ENCODE measurements around the gene CALU.
A peak's percentile ranks its signal among the peaks of the same experiment; 100 is the strongest.

CALU gene

DNA sequence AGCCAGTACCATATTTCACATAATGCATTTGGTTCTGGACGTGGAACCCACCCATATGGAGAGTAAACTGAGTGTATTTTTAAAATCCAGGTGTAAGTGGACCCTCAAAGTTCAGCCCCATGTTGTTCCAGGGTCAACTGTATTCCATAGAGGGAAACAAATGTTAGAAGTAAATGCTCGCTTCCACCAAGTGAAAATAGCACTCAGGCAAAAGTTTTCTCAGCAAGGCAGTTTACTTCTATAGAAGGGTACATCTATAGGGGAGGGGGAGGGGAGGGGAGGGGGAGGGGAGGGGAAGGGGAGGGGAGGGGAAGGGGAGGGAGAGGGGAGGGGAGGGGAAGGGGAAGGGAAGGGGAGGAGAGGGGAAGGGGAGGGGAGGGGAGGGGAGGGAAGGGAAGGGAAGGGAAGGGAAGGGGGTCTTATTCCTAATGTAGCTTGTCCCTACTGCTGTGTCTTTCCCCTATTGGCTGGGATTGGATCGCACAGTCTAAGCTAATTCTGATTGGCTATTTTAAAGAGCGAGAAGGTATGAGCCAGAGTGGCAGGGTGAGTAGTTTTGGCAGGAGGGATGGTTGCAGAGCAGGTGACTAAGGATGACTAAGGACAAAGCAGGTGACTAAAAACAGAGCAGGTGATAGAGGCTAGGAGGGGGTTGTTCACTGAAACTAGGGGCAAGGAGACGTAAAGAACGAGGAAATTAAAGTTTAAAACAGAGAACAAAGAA is 37.9 kb upstream of the CALU start:
- Histone ChIP-seq H3K36me3 (ENCODE audit: control insufficient read depth in 2 of 2, insufficient read depth in 1 of 2, low read length in 2 of 2) (no peaks in the 10 kb centered on the region), H3K4me3 (ENCODE audit: low read depth, low read length) (no peak overlapping the region), H3K9me3 (ENCODE audit: control insufficient read depth, insufficient read depth, low read depth, low read length) (no peaks in the 10 kb centered on the region), H3K4me1 (ENCODE audit: control insufficient read depth, insufficient read depth, low read length) (no peaks in the 10 kb centered on the region), H3K27ac (ENCODE audit: extremely low read depth, low read depth, low read length) (no peak overlapping the region)
- ChIA-PET CTCF (interaction anchor here (0.6 to 1.2 kb wide), 2 partner anchors 24 to 30 kb away, joined by 3 read pairs; no protein-coding TSS in a partner anchor), POLR2A (no interaction called here)
- TF ChIP-seq ZNF133 (tag by site-specific recombination; IDR thresholded peaks at IDR 0.05) (no peak), OSR2 (tag by site-specific recombination; IDR thresholded peaks at IDR 0.05) (no peak), ZNF221 (tag by site-specific recombination; IDR thresholded peaks at IDR 0.05; ENCODE audit: borderline replicate concordance) (no peak), BCL11A (tag by site-specific recombination; IDR thresholded peaks at IDR 0.05; ENCODE audit: low read depth) (no peak), ZNF175 (tag by site-specific recombination; IDR thresholded peaks at IDR 0.05) (no peak), ZBTB17 (tag by site-specific recombination; IDR thresholded peaks at IDR 0.05) (no peak), ZBTB8A (tag by site-specific recombination; IDR thresholded peaks at IDR 0.05) (no peak), ZNF302 (tag by site-specific recombination; IDR thresholded peaks at IDR 0.05; ENCODE audit: low read depth) (no peak), ZNF624 (tag by site-specific recombination; IDR thresholded peaks at IDR 0.05) (no peak), SP2 (tag by site-specific recombination; IDR thresholded peaks at IDR 0.05) (no peak), ZNF19 (tag by site-specific recombination; IDR thresholded peaks at IDR 0.05; ENCODE audit: low read depth) (no peak), ZNF677 (tag by site-specific recombination; IDR thresholded peaks at IDR 0.05) (no peak), ZNF837 (tag by site-specific recombination; IDR thresholded peaks at IDR 0.05) (no peak)
- TF ChIP-seq, protein P1, sequence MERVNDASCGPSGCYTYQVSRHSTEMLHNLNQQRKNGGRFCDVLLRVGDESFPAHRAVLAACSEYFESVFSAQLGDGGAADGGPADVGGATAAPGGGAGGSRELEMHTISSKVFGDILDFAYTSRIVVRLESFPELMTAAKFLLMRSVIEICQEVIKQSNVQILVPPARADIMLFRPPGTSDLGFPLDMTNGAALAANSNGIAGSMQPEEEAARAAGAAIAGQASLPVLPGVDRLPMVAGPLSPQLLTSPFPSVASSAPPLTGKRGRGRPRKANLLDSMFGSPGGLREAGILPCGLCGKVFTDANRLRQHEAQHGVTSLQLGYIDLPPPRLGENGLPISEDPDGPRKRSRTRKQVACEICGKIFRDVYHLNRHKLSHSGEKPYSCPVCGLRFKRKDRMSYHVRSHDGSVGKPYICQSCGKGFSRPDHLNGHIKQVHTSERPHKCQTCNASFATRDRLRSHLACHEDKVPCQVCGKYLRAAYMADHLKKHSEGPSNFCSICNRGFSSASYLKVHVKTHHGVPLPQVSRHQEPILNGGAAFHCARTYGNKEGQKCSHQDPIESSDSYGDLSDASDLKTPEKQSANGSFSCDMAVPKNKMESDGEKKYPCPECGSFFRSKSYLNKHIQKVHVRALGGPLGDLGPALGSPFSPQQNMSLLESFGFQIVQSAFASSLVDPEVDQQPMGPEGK (tag by site-specific recombination; IDR thresholded peaks at IDR 0.05), result no peak
- TF ChIP-seq, protein P2, sequence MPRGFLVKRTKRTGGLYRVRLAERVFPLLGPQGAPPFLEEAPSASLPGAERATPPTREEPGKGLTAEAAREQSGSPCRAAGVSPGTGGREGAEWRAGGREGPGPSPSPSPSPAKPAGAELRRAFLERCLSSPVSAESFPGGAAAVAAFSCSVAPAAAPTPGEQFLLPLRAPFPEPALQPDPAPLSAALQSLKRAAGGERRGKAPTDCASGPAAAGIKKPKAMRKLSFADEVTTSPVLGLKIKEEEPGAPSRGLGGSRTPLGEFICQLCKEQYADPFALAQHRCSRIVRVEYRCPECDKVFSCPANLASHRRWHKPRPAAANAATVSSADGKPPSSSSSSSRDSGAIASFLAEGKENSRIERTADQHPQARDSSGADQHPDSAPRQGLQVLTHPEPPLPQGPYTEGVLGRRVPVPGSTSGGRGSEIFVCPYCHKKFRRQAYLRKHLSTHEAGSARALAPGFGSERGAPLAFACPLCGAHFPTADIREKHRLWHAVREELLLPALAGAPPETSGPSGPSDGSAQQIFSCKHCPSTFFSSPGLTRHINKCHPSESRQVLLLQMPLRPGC (tag by site-specific recombination; IDR thresholded peaks at IDR 0.05), result no peak

DNA sequence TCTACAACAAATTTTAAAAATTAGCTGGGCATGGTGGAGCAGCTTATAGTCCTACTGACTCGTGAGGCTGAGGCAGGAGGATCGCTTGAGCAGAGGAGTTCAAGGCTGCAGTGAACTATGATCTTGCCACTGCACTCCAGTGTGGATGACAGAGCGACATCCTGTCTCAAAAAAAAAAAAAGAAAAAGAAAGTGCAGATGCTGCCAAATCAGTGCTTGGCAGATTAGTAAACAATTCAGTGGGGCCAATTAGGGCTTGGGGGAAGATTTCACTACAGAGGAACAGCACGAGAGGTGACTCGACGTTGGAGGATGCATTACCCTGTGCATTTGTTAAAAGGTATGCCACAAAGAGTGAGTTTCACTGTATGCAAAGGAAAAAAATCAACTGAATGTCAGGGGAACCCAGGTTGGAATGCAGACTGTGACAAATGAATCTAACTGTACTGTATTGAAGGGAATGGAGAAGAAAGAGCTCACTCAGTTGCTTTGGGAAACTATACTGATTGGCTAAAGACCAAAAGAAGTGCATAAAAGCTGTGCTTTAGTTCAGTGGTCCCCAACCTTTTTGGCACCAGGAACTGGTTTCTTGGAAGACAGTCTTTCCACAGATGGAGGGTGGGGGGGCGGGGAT is 35.4 kb upstream of the CALU start:
- POLR2A ChIA-PET, result no interaction called here
- Histone ChIP-seq H3K9me3 (ENCODE audit: control insufficient read depth, insufficient read depth, low read depth, low read length) (no peaks in the 10 kb centered on the region), H3K4me3 (ENCODE audit: low read depth, low read length) (no peak overlapping the region), H3K27ac (ENCODE audit: extremely low read depth, low read depth, low read length) (no peak overlapping the region), H3K36me3 (ENCODE audit: control insufficient read depth in 2 of 2, insufficient read depth in 1 of 2, low read length in 2 of 2) (no peaks in the 10 kb centered on the region), H3K4me1 (ENCODE audit: control insufficient read depth, insufficient read depth, low read length) (no peaks in the 10 kb centered on the region)
- CTCF ChIA-PET, result interaction anchor here (0.7 kb wide), 1 partner anchor 33 kb away, joined by 3 read pairs; no protein-coding TSS in a partner anchor
- TF ChIP-seq ZNF416 (tag by site-specific recombination; IDR thresholded peaks at IDR 0.05) (no peak), GLIS2 (tag by site-specific recombination; IDR thresholded peaks at IDR 0.05) (no peak), ZNF169 (tag by site-specific recombination; IDR thresholded peaks at IDR 0.05) (no peak), ZNF549 (tag by site-specific recombination; IDR thresholded peaks at IDR 0.05) (no peak), PRDM1 (tag by site-specific recombination; IDR thresholded peaks at IDR 0.05) (peak; percentile 39; the same call in 1 of the 2 replicates), ZNF146 (tag by site-specific recombination; IDR thresholded peaks at IDR 0.05) (no peak), EGR2 (tag by site-specific recombination; IDR thresholded peaks at IDR 0.05; ENCODE audit: low read depth) (no peak), ZNF37A (tag by site-specific recombination; IDR thresholded peaks at IDR 0.05) (no peak)
- TF ChIP-seq, protein P3, sequence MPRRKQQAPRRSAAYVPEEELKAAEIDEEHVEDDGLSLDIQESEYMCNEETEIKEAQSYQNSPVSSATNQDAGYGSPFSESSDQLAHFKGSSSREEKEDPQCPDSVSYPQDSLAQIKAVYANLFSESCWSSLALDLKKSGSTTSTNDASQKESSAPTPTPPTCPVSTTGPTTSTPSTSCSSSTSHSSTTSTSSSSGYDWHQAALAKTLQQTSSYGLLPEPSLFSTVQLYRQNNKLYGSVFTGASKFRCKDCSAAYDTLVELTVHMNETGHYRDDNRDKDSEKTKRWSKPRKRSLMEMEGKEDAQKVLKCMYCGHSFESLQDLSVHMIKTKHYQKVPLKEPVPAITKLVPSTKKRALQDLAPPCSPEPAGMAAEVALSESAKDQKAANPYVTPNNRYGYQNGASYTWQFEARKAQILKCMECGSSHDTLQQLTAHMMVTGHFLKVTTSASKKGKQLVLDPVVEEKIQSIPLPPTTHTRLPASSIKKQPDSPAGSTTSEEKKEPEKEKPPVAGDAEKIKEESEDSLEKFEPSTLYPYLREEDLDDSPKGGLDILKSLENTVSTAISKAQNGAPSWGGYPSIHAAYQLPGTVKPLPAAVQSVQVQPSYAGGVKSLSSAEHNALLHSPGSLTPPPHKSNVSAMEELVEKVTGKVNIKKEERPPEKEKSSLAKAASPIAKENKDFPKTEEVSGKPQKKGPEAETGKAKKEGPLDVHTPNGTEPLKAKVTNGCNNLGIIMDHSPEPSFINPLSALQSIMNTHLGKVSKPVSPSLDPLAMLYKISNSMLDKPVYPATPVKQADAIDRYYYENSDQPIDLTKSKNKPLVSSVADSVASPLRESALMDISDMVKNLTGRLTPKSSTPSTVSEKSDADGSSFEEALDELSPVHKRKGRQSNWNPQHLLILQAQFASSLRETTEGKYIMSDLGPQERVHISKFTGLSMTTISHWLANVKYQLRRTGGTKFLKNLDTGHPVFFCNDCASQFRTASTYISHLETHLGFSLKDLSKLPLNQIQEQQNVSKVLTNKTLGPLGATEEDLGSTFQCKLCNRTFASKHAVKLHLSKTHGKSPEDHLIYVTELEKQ (tag by site-specific recombination; IDR thresholded peaks at IDR 0.05; ENCODE audit: borderline replicate concordance), result no peak
- TF ChIP-seq, protein P2 (tag by site-specific recombination; IDR thresholded peaks at IDR 0.05), result no peak
- TF ChIP-seq, protein P4, sequence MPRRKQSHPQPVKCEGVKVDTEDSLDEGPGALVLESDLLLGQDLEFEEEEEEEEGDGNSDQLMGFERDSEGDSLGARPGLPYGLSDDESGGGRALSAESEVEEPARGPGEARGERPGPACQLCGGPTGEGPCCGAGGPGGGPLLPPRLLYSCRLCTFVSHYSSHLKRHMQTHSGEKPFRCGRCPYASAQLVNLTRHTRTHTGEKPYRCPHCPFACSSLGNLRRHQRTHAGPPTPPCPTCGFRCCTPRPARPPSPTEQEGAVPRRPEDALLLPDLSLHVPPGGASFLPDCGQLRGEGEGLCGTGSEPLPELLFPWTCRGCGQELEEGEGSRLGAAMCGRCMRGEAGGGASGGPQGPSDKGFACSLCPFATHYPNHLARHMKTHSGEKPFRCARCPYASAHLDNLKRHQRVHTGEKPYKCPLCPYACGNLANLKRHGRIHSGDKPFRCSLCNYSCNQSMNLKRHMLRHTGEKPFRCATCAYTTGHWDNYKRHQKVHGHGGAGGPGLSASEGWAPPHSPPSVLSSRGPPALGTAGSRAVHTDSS (tag by site-specific recombination; IDR thresholded peaks at IDR 0.05), result no peak
